HepG2 (cell line): Measurements from ENCODE around the gene EMC9. TPM values are rescaled to one million over a fixed set of nuclear protein-coding genes. Genes with fewer than 3 reads are reported as not detected.

Experiments used
- ATF1 ChIP-seq: IDR thresholded peaks from 2 replicates; pipeline ENCODE4 v1.6.1; 2016; ENCODE audit warnings: mild to moderate bottlenecking, control low read depth
- BRD4 ChIP-seq: sonication (generic); formaldehyde crosslinking; IDR thresholded peaks from 2 replicates; pipeline ENCODE4 v1.4.0; 2020; ENCODE audit warnings: missing genetic modification reagents
- HNRNPH1 ChIP-seq: fragments of 200-400 bp; formaldehyde crosslinking; optimal IDR thresholded peaks from 2 replicates; pipeline ENCODE3; 2017; ENCODE audit warnings: mild to moderate bottlenecking, low read depth, low read length
- IRX3 ChIP-seq: sonication (generic); formaldehyde crosslinking; IDR thresholded peaks from 2 replicates; pipeline ENCODE4 v1.8.1; 2023; ENCODE audit warnings: mild to moderate bottlenecking, low read depth, missing genetic modification reagents, borderline replicate concordance
- ISX ChIP-seq: sonication (generic); formaldehyde crosslinking; conservative IDR thresholded peaks from 2 replicates; pipeline ENCODE4 v1.5.0; 2020; ENCODE audit warnings: missing genetic modification reagents
- KDM5A ChIP-seq: fragments of 200-600 bp; sonication (generic); IDR thresholded peaks from 2 replicates; pipeline ENCODE4 v1.7.0; 2018; ENCODE audit warnings: antibody characterized with exemption, mild to moderate bottlenecking, low read length, borderline replicate concordance
- SAP130 ChIP-seq: IDR thresholded peaks from 2 replicates; pipeline ENCODE4 v1.6.1; 2016; ENCODE audit warnings: low read depth
- SOX5 ChIP-seq: IDR thresholded peaks from 2 replicates; pipeline ENCODE4 v1.6.1; 2016; ENCODE audit warnings: borderline replicate concordance
- TAF15 ChIP-seq: fragments of 200-400 bp; formaldehyde crosslinking; IDR thresholded peaks from one replicate; pipeline ENCODE4 v1.6.1; 2018; ENCODE audit warnings: mild to moderate bottlenecking, low read depth, low read length; ENCODE audit not compliant: poor library complexity, severe bottlenecking
- TCF12 ChIP-seq, 2 experiments: fragments of 450-650 bp in 1 of 2; sonication (generic) in 1 of 2; formaldehyde crosslinking in 1 of 2; IDR thresholded peaks; 2 replicates each; pipeline versions ENCODE4 v1.6.1 to v1.8.0; 2017 to 2022; ENCODE audit warnings: antibody characterized with exemption in 1 of 2, mild to moderate bottlenecking in 1 of 2, missing genetic modification reagents in 1 of 2, moderate library complexity in 1 of 2
- U2AF2 ChIP-seq: fragments of 200-400 bp; formaldehyde crosslinking; IDR thresholded peaks from 2 replicates; pipeline ENCODE4 v1.6.1; 2017; ENCODE audit warnings: low read depth, mild to moderate bottlenecking, low read length
- XRCC5 ChIP-seq: fragments of 200-400 bp; formaldehyde crosslinking; optimal IDR thresholded peaks from 2 replicates; pipeline ENCODE3; 2017; ENCODE audit warnings: mild to moderate bottlenecking, low read length
- ZBTB7B ChIP-seq: sonication (generic); formaldehyde crosslinking; IDR thresholded peaks from 2 replicates; pipeline ENCODE4 v1.4.0; 2020; ENCODE audit warnings: missing genetic modification reagents
- ZNF207 ChIP-seq: fragments of 450-650 bp; IDR thresholded peaks from 2 replicates; pipeline ENCODE4 v1.6.1; 2016; ENCODE audit warnings: antibody characterized with exemption, borderline replicate concordance
- ZNF282 ChIP-seq: fragments of 450-650 bp; IDR thresholded peaks from 2 replicates; pipeline ENCODE4 v1.6.1; 2018; ENCODE audit not compliant: partially characterized antibody
- ZNF367 ChIP-seq: sonication (generic); formaldehyde crosslinking; IDR thresholded peaks from 2 replicates; pipeline ENCODE4 v1.4.0; 2020; ENCODE audit warnings: missing genetic modification reagents, borderline replicate concordance
- ZNF451 ChIP-seq: sonication (generic); formaldehyde crosslinking; IDR thresholded peaks from 2 replicates; pipeline ENCODE4 v1.5.0; 2020; ENCODE audit warnings: mild to moderate bottlenecking, missing genetic modification reagents
- ZNF672 ChIP-seq: sonication (generic); formaldehyde crosslinking; IDR thresholded peaks from 2 replicates; pipeline ENCODE4 v1.8.1; 2022; ENCODE audit warnings: missing genetic modification reagents
- polyA plus RNA-seq, 8 experiments: library from polyadenylated mRNA; depleted of rRNA in 3 of 8; stranded (reverse) in 7 of 8; unstranded in 1 of 8; fragments of >200 nt; fragmentation: Illumina TruSeq in 4 of 8; extraction: Trizol in 4 of 8; gene quantifications; 2 replicates each; pipeline versions ENCODE4 v1.2.1 to v1.2.3, GENCODE V29; 2011 to 2016; ENCODE audit warnings: low read depth in 4 of 8, missing spikeins in 1 of 8, mixed read lengths in 1 of 8; ENCODE audit not compliant: insufficient read depth in 1 of 8
- total RNA-seq, 5 experiments: library from RNA; depleted of rRNA; stranded (reverse); fragments of >200 nt; fragmentation: Illumina TruSeq; extraction: Trizol; gene quantifications; 2 replicates each; pipeline ENCODE4 v1.2.3, GENCODE V29; 2016; ENCODE audit warnings: low read depth in 1 of 5
- TF ChIP-seq, protein P1 (sequence below): sonication (generic); formaldehyde crosslinking; IDR thresholded peaks from 2 replicates; pipeline ENCODE4 v1.5.1; 2020; ENCODE audit warnings: missing genetic modification reagents, mild to moderate bottlenecking, borderline replicate concordance
- TF ChIP-seq, protein P2 (sequence below): sonication (generic); formaldehyde crosslinking; IDR thresholded peaks from 2 replicates; pipeline ENCODE4 v1.5.0; 2020; ENCODE audit warnings: missing genetic modification reagents, mild to moderate bottlenecking, borderline replicate concordance
- TF ChIP-seq, protein P3 (sequence below): sonication (generic); formaldehyde crosslinking; conservative IDR thresholded peaks from 2 replicates; pipeline ENCODE4 v1.8.0; 2022; ENCODE audit warnings: low read depth, missing genetic modification reagents
- TF ChIP-seq, protein P4 (sequence below): sonication (generic); formaldehyde crosslinking; IDR thresholded peaks from 2 replicates; pipeline ENCODE4 v1.5.1; 2020; ENCODE audit warnings: missing genetic modification reagents, mild to moderate bottlenecking, borderline replicate concordance
- TF ChIP-seq, protein P5 (sequence below): sonication (generic); formaldehyde crosslinking; IDR thresholded peaks from 2 replicates; pipeline ENCODE4 v1.4.0; 2020; ENCODE audit warnings: missing genetic modification reagents, low read depth, mild to moderate bottlenecking, borderline replicate concordance

Gene EMC9
- total and polyA plus RNA-seq, 2 of the 13 experiments (the other 11 are each of a cell fraction or from before 2014, with no cell fraction given), result 60.5 to 78.7 TPM

DNA sequence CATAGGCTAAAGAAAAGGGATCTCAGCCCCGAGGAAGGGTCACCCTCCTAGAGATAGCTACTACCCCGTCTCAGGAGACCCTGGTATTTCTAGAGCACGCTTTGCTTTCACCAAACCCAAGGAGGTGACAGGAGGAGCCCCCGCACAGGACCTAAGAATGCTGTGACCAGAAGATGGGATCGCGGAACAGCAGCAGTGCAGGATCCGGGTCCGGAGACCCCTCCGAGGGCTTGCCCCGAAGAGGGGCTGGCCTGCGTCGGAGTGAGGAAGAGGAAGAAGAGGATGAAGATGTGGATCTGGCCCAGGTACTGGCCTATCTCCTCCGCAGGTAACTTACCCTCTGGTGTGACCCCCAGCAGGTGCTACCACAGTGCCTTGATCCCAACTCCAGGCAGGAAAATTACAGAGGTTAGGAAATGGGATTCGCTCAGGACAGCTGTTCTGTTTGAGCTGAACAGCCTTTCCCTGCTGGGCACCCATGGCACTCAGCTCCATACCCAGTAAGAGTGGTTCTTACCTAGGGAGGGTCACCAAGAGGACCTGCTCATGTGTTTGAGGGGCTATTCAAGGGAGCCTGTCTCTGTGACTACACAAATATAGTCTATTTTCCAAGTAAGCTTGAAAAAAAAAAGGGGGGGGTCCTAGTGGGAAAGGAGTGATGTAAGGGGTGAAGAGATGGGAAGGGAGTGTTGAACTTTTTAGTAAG, 25.8 kb downstream of the EMC9 start (continued):
- TF ChIP-seq, protein P1, sequence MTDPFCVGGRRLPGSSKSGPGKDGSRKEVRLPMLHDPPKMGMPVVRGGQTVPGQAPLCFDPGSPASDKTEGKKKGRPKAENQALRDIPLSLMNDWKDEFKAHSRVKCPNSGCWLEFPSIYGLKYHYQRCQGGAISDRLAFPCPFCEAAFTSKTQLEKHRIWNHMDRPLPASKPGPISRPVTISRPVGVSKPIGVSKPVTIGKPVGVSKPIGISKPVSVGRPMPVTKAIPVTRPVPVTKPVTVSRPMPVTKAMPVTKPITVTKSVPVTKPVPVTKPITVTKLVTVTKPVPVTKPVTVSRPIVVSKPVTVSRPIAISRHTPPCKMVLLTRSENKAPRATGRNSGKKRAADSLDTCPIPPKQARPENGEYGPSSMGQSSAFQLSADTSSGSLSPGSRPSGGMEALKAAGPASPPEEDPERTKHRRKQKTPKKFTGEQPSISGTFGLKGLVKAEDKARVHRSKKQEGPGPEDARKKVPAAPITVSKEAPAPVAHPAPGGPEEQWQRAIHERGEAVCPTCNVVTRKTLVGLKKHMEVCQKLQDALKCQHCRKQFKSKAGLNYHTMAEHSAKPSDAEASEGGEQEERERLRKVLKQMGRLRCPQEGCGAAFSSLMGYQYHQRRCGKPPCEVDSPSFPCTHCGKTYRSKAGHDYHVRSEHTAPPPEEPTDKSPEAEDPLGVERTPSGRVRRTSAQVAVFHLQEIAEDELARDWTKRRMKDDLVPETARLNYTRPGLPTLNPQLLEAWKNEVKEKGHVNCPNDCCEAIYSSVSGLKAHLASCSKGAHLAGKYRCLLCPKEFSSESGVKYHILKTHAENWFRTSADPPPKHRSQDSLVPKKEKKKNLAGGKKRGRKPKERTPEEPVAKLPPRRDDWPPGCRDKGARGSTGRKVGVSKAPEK (CRISPR knock-in tag), result no peak
- TF ChIP-seq, protein P2, sequence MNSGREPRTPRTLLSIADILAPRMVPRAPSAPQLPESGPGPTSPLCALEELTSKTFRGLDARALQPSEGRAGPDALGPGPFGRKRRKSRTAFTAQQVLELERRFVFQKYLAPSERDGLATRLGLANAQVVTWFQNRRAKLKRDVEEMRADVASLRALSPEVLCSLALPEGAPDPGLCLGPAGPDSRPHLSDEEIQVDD (CRISPR knock-in tag), result no peak
- TF ChIP-seq ATF1 (CRISPR knock-in tag) (no peak), U2AF2 (no peak), IRX3 (CRISPR knock-in tag) (no peak; the same call in 1 of the 2 replicates), ZNF451 (CRISPR knock-in tag) (no peak), BRD4 (CRISPR knock-in tag) (no peak), SOX5 (CRISPR knock-in tag) (no peak), ZBTB7B (CRISPR knock-in tag) (peak; percentile 21; the same call in 1 of the 2 replicates), XRCC5 (no peak), SAP130 (CRISPR knock-in tag) (no peak), ZNF282 (no peak), ZNF672 (CRISPR knock-in tag) (no peak), ZNF207 (no peak), TCF12 (IDR thresholded peaks at IDR 0.05) (no peak), TCF12 (CRISPR knock-in tag; IDR thresholded peaks at IDR 0.05) (no peak), KDM5A (peak; percentile 91; the same call in 1 of the 2 replicates), TAF15 (no peak), ZNF367 (CRISPR knock-in tag) (no peak), HNRNPH1 (no peak), ISX (CRISPR knock-in tag) (no peak; the same call in 1 of the 2 replicates)
- TF ChIP-seq, protein P3, sequence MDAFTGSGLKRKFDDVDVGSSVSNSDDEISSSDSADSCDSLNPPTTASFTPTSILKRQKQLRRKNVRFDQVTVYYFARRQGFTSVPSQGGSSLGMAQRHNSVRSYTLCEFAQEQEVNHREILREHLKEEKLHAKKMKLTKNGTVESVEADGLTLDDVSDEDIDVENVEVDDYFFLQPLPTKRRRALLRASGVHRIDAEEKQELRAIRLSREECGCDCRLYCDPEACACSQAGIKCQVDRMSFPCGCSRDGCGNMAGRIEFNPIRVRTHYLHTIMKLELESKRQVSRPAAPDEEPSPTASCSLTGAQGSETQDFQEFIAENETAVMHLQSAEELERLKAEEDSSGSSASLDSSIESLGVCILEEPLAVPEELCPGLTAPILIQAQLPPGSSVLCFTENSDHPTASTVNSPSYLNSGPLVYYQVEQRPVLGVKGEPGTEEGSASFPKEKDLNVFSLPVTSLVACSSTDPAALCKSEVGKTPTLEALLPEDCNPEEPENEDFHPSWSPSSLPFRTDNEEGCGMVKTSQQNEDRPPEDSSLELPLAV (CRISPR knock-in tag), result no peak
- TF ChIP-seq, protein P4, sequence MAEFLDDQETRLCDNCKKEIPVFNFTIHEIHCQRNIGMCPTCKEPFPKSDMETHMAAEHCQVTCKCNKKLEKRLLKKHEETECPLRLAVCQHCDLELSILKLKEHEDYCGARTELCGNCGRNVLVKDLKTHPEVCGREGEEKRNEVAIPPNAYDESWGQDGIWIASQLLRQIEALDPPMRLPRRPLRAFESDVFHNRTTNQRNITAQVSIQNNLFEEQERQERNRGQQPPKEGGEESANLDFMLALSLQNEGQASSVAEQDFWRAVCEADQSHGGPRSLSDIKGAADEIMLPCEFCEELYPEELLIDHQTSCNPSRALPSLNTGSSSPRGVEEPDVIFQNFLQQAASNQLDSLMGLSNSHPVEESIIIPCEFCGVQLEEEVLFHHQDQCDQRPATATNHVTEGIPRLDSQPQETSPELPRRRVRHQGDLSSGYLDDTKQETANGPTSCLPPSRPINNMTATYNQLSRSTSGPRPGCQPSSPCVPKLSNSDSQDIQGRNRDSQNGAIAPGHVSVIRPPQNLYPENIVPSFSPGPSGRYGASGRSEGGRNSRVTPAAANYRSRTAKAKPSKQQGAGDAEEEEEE (CRISPR knock-in tag), result no peak; the same call in 1 of the 2 replicates
- TF ChIP-seq, protein P5, sequence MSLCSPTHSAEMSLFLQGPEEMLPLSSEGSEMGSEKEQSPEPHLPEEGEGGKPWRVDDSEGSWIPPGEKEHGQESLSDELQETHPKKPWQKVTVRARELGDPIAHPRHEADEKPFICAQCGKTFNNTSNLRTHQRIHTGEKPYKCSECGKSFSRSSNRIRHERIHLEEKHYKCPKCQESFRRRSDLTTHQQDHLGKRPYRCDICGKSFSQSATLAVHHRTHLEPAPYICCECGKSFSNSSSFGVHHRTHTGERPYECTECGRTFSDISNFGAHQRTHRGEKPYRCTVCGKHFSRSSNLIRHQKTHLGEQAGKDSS (CRISPR knock-in tag), result 0 out of 2 replicates have a peak, but pooled peaks have one; percentile 37
